Measurements from ENCODE around the gene ITGA1.

DNA sequence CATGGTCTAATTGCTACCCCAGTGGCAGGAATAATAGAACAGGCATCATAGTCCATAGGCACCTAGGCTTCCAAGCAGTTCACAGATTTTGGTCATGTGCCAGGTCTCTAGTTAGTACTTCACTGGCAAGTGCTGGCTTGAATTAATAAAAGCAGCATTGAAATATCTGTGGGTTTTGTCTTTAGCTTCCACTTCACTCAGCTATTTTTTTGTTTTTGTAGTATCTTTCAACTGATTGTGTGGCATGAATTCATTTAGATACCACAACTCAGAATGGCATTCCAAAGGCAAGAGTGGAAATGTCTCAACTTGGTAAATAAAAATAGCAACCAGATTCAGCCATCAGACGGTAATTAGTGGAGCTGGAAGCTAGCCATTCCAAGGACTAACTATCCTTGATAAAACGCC, 173.6 kb downstream of the ITGA1 start:
- TF ChIP-seq POLR2A (IDR thresholded peaks at IDR 0.05) (no peak), POLR2AphosphoS5 (IDR thresholded peaks at IDR 0.05) (no peak)

Data from breast epithelium (tissue), 3 donors.